ENCODE measurements around the gene SPATA13.

Gene SPATA13

GRCh38 chr13:24162604-24163003 is 2.1 kb downstream of the SPATA13 start:
- DNase-seq, result no peak
- intact Hi-C loops (cut with DNase I; ENCODE audit: low total_unique reads), result no loop called here
- H3K4me1 ChIP-seq, result peaks cover 0 to 31% (median 17%) of the 10 kb centered on the region in 4 donors
- no peak for TF ChIP-seq CTCF (IDR thresholded peaks at IDR 0.05)
- H3K9me3 ChIP-seq, result no peaks in the 10 kb centered on the region
- no peaks in the 10 kb centered on the region for H3K36me3 ChIP-seq
- H3K4me3 ChIP-seq, result no peak overlapping the region
- H3K27ac ChIP-seq, result no peak overlapping the region
- peaks cover 0 to 2% of the 10 kb centered on the region in 2 donors for H3K27me3 ChIP-seq

- Histone ChIP-seq H3K27ac (no peak overlapping the region), H3K27me3 (peaks cover 0 to 2% of the 10 kb centered on the region in 2 donors), H3K36me3 (no peaks in the 10 kb centered on the region), H3K4me1 (peaks cover 0 to 29% (median 17%) of the 10 kb centered on the region in 4 donors), H3K4me3 (no peak overlapping the region), H3K9me3 (no peaks in the 10 kb centered on the region)
- intact Hi-C loops (cut with DNase I; ENCODE audit: low total_unique reads), result no loop called here
- DNase-seq, result no peak
- TF ChIP-seq CTCF (IDR thresholded peaks at IDR 0.05), result no peak
These were observed 5.2 kb downstream of the SPATA13 start for GRCh38 chr13:24165746-24166145.

- H3K27ac ChIP-seq, result no peak overlapping the region
- peaks cover 0 to 25% (median 10%) of the 10 kb centered on the region in 4 donors for H3K4me1 ChIP-seq
- no peak for TF ChIP-seq CTCF (IDR thresholded peaks at IDR 0.05)
- H3K27me3 ChIP-seq, result no peaks in the 10 kb centered on the region
- no peak for DNase-seq
- no peak overlapping the region for H3K4me3 ChIP-seq
- H3K36me3 ChIP-seq, result no peaks in the 10 kb centered on the region
- no peaks in the 10 kb centered on the region for H3K9me3 ChIP-seq
- intact Hi-C loops (cut with DNase I; ENCODE audit: low total_unique reads), result no loop called here
These were observed 6.0 kb downstream of the SPATA13 start for GRCh38 chr13:24166561-24166960.

- Histone ChIP-seq H3K27me3 (no peaks in the 10 kb centered on the region), H3K27ac (peak overlapping the region in 1 of 2 donors; percentile 47), H3K4me3 (no peak overlapping the region), H3K36me3 (no peaks in the 10 kb centered on the region), H3K9me3 (no peaks in the 10 kb centered on the region), H3K4me1 (peaks cover 0 to 14% (median 4%) of the 10 kb centered on the region in 4 donors)
- no peak for TF ChIP-seq CTCF (IDR thresholded peaks at IDR 0.05)
- DNase-seq, result no peak
- intact Hi-C loops (cut with DNase I; ENCODE audit: low total_unique reads), result no loop called here
These were observed 7.3 kb downstream of the SPATA13 start for GRCh38 chr13:24167666-24168391.

GRCh38 chr13:24168392-24168750 is 7.9 kb downstream of the SPATA13 start:
- intact Hi-C loops (cut with DNase I; ENCODE audit: low total_unique reads), result no loop called here
- peak overlapping the region in 1 of 2 donors; percentile 47 for H3K27ac ChIP-seq
- no peak overlapping the region for H3K4me3 ChIP-seq
- no peak for DNase-seq
- peaks cover 0 to 8% (median 4%) of the 10 kb centered on the region in 4 donors for H3K4me1 ChIP-seq
- no peaks in the 10 kb centered on the region for H3K27me3 ChIP-seq
- no peak for TF ChIP-seq CTCF (IDR thresholded peaks at IDR 0.05)
- no peaks in the 10 kb centered on the region for H3K9me3 ChIP-seq
- no peaks in the 10 kb centered on the region for H3K36me3 ChIP-seq
